Epidermal melanocyte (primary cell): Measurements from ENCODE around the gene LTBP2.
"Not testable (repeated sequence)": the region's sequence is repeated elsewhere in the genome, so short reads cannot be mapped to it uniquely, and the experiment has no call there.

ENCODE experiments used
- DNase-seq: peaks from one replicate; pipeline ENCODE4 v3.0.0; 2011; ENCODE audit warnings: low spot score; ENCODE audit not compliant: insufficient read length

Gene LTBP2

DNA sequence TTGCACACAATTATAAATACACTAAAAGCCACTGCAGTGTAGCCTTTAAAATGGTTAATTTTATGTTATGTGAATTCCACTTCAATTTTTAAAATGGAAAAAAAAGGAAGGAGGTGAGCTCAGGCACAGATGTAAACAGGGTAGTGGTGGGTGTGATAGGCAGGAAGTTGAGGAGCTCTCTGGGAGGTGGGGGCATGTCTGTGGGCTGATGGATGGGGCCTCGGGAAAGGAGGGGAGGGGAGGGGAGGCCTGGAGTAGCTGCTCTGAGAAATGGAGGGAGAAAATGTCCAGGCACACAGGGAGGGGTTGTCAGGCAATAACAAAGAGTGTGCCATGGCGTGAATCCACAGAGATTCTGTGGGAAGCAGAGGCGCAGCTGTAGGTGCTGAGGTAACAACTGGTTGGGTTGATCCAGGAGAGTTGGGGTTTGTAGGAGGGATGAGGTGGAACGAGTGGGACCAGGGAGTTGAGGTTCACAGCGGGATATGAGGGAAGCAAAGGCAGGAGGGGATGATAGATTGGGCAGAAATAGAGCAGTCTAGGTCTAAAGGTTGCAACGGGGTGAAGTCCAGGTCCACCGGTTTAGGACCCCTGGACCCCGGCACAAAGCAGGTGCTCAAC, 57.2 kb downstream of the LTBP2 start:
- DNase-seq: no peak

DNA sequence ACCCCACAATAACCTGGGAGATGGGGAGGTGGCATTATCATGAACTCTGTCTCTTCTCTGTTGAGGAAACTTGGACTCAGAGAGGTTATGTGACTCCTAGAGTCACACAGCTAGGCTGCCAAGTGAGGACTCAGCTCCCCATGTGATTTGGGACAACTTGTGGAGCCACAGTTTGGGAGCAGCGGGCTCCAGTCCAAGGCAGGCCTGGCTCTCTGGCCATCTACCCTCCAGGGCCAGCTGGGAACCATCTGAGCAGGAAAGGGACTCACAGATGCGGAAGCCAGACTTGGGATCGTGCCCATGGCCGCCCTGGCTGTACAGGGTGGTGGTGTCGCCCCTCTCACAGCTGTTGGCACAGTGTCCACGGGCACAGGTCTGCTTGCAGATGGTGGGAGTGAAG, 59.4 kb downstream of the LTBP2 start:
- peak; percentile 38 for DNase-seq

DNA sequence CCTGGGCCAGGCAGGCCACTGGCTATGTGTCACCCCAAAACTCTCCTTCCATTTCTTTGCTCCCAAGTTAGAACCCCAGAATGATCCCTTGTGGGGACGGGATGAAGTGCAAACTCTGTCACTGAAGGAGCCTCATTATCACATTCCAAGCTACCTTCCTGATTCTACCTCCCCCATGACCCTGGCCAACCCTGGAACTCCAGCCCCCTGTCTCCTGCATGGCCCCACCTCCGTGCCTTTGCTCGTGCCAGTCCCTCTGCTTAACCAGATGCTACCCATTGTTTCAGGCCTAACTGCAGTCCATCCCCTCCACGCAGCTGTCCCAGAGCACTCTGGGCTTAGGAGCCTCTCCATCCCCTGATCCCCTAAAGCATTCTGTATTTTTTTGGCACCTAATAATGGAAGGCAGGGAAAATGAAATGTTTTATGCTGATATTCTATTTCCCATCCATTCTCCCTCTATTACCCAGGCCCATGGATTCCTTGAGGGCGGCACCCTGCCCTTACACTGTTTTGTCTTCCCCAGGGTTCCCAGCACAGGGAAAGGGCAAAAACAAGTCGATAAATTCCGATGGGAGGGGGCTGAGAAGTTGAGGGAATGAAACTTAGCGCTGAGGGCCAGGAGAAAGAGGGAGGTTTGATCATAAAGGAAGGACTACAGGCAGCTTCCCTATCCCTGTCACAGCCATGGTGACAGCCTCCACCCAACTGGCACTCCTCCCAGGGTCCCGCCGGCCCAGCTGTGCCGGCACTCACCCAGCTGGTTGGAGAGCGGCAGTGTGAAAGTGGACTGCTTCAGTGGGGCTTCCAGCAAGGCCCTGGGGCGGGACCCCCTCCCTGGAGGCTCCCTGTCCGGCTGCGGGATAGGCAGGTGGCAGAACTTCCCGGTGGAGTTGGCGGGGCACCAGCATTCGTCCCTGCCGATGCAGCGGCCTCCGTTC, 60.3 kb downstream of the LTBP2 start:
- DNase-seq: no peak

DNA sequence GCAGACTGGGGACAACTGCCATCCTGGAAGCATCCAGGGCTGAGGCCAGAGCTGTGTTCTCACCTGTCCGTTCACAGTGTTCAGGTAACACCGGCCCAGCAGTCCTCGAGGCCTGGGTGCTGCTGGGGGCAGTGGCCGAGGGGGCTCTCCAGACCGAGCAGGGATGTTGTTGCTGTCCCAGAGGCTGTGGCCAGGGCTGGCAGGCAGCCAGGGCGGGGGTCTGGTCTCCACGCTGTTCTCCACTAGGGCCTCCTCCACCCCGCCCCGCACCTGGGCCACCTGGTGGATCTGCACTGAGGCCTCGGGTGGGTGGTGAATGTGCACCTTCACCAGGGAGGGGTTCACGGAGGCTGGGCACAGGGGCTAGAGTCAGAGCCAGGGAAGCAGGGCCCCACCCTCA, 61.0 kb downstream of the LTBP2 start:
- DNase-seq: no peak

DNA sequence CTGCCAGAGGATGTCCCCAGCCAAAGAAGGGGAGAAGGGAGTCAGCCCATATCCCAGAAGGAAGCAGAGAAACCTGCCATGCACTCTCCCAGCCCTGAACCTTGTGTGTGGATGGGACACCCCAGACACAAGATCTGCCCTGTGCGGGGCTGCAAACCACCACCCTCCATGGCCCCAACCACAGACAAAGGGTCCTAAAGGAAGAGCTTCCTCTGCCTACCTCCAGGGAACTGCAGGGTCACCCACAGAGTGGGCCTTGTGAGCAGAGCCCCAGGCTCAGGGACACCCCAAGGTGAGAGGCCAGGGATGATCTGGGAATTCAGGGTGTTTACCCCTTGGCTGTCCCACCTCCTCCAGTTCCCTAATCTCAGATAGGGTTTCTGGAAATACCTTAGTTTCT, 62.0 kb downstream of the LTBP2 start:
- DNase-seq: no peak

DNA sequence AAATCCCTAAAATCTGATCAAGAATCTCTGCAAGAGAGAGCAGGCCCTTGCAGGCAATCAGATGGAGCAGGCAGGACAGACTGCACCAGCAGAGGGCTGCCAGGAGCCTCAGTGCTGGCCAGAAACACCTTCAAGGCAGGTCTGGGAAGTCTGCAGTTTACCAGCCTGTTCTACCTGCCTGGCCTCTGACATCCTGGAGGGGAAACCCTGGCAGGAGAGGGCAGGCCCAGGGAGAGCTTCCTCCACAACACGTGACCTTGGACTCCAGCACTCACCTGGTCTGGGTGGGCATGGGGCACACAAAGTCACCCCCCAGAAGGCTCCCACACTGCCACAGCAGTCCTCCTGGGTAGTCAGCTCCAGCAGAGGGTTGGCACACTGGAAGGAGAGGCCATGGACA, 62.4 kb downstream of the LTBP2 start:
- DNase-seq: no peak

DNA sequence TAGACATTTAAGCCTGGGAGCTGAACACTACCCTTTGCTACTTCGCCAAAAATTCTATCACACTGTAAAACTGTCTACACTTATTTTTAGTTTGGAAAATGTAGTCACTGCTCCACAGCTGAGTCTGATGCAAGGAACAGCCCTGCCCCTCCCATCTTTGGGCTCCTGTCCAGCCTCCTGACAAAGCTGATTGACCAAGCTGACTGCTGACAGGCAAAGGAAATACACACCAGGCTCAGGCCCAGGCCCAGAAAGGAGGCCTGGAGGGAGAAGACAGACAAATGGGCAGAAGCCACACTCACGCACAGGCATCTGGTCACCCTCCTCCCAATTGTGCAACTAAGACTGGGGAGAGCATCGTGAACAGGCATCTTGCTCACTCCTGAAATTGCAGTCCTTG, 63.2 kb downstream of the LTBP2 start:
- no peak for DNase-seq

DNA sequence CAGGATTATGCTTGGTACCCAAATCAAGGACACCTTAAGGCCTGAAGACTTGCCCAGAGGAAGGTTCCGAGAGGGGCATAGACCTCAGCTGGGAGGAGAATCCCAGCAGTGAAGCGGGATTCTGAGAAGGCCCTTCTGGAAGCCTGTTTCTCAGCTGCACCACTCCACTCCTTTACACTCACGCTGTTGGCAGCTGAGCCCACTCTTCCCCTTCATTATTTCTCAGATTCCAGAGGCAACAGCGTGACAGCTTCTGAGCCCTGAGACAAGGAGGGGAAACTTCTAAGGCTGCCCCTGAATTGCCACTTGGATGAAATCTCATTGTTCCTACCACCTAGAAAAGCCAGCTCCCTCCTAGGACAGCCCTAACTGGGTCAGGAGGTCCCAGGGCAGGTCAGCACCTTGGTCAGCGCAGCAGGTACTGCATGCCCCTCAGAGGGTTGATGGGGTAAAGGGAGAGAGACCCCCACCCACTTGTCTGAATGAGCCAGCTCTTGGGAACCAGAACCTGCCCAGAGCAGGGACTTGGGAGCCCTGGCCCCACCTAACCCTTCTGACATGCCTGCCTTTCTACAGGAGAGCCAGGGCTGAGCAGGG, 64.6 kb downstream of the LTBP2 start:
- no peak for DNase-seq

DNA sequence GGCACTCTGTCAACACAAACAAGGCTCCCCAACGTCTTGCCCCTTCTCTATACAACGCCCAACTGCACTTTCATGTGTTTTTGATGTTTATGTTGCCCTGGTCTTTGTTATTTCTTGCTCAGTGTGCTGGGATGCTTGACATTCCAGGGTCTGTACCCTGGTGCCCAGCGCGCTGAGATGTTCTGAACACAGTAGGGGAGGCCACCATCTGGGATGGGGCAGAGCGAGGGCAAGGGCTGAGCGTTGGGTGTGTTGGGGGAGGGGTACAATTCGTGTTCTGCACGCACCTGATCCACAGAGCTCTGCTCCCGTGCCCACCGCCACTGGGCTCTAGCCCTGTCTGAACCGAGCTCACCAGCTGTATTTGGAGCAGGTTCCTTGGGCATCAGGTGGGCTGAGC, 65.6 kb downstream of the LTBP2 start:
- no peak for DNase-seq

DNA sequence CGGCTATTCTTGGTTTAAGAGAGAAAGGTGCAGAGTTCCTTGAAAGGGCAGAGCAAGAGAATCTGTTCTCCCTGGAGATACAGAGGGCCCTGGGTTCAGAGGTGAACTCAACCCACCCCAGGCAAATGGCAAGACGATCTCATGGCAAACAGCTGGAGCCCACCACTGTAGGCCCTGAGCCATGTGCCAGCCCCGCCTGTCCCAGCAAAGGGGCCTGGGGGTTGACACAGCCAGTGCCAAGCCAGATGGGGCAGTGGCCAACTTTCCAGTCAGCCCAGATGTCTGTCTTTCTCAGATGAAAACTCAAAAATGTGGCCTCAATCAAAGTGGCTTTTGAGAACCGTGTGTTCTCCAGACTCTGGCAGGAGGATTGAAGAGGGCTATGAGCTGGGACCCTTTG, 66.7 kb downstream of the LTBP2 start:
- no peak for DNase-seq

DNA sequence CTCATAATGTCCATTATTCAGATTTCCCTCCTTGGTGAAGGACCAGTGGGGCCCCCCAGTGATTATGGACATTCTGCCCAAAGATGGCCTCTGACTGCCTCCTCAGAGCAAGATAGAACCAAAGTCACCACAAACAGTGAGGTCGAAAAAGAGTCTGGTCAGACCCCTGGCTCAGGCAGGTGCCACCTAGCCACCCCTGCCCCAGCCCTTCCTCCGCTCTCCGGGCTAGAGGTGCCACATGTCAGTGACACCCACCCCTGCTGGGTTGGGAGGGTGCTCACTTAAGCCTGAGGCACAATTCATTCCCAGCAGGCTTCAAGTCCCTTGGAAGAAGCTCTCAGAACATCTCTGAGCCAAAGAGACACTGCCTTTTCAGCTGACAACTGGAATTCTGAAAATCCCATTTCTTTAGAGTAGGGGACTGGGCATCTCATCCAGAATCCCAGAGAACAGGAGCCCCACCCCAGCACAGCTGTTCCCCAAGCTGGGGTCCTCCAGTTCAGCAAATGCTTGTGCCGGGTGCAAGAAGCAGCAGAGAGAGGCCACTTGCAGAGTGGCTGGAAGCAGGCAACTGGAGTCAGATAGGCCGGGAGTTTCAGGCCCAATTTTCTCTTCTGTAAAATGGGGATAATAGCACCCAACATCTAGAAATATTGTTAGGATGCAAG, 68.1 kb downstream of the LTBP2 start:
- DNase-seq: no peak

DNA sequence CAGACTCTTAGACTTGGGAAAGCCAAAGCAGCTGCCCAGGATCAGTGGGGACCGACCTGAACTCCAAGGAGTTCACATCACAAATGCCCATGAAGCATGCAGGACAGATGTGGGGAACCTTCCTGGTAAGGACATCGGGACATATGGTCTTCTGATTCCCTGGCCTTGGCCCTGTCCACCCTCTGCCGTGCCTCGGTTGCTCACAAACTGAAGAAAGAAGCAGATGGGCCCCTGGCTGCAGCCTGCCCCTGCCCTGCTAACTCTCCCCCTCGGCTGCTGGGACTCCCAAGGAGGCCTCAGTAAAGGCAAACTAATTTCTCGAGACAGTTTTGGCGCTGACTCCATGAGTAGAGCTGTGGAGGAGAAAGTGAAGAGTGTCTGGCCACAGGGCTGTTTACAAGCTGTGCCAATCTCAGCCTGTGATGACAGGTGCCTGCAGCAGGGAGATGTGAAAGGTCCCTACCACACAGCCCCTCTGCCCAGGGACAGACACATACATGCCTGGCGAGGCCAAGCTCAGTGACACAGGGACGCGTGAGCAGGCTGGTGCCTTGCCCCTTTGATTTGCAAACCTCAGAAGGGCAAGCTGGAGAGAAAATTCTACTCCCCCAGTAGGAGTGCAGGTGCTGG, 69.9 kb downstream of the LTBP2 start:
- DNase-seq: no peak

DNA sequence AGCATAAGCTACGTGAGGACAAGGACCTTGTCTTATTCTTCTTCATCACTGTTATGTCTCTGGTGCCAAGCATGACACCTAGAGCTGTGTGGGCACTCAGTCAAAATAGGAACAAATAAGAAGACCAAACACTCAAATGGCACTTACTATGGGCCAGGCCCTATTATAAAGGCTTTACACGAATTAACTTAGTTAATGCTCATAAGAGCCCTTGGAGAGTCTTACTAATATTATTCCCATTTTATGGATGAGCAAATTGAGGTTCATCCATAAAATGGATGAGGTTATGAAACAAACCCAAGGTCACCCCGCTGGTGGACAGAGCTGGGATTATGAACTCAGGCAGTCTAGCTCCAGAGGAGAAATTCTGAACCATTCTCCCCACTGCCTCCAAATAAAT, 70.8 kb downstream of the LTBP2 start:
- DNase-seq: no peak

DNA sequence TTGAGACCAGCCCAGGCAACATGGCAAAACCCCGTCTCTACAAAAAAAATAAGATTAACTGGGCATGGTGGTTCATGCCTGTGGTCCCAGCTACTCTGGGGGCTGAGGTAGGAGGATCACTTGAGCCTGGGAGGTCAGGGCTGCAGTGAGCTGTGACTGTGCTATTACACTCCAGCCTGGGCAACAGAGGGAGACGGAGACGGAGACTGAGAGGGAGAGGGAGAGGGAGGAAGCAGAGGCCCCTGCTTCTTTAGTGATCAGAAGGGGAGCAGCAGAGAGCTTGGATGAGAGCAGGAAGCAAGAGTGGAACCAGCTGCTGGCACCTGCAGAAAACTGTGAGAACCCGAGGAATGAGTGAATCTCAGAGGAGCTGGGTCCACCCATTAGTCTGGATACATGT, 72.5 kb downstream of the LTBP2 start:
- no peak for DNase-seq

DNA sequence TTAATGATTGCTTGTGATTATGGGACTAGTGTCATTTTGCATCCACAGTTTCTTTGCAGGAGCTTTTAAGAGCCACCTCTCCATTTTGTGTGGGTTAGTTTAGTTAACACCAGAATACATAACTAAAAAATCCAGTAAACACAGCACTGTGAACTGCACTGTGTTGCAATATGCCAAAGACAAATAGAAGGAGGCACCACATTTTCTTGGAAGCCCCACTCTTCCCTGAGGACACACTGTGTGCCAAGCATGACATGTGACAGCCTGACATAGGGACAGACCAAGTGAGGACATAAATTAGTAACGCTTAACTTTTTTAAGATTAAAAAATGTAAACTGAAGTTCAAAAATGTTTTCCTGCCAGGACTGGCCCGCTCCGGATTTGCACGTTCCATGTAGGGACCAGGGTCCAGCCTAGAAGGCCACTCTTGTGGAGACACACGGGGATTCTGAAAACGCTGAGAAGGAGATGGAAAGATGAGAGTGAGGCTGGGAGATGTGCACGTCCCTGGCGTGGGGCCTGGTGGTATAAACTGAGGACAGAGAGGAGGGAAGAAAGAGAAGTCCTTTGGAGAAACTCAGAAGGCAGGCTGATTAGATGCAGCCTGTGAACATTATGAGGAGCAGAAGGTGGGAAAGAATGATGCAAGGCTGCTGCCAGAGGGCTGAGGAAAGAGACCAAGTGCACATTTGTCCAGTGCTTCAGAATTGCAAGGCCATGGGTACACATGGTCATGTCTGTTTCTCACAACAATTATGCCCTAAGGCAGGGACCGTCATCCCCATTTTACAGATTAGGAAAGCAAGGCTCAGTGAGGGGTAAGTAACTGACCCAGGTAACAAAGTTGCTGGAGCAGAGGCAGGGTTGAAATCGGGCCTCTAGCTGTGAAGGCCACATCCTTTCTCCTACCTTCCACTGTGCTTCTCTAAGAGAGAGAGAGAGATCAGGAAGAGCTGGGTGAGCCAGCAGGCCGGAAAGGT, 73.3 kb downstream of the LTBP2 start:
- DNase-seq: no peak

DNA sequence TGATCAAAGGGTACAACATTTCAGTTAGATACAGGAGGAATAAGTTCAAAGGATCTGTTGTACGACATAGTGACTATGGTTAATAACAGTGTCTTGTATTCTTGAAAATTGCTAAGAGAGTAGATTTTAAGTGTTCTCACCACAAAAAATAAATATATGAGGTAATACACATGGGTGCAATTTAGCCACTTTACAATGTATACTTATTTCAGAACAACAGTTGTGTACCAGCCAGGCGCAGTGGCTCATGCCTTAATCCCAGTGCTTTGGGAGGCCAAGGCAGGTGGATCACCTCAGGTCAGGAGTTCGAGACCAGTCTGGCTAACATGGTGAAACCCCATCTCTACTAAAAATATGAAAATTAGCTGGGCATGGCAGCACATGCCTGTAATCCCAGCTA, 75.7 kb downstream of the LTBP2 start:
- DNase-seq: not testable (repeated sequence)

DNA sequence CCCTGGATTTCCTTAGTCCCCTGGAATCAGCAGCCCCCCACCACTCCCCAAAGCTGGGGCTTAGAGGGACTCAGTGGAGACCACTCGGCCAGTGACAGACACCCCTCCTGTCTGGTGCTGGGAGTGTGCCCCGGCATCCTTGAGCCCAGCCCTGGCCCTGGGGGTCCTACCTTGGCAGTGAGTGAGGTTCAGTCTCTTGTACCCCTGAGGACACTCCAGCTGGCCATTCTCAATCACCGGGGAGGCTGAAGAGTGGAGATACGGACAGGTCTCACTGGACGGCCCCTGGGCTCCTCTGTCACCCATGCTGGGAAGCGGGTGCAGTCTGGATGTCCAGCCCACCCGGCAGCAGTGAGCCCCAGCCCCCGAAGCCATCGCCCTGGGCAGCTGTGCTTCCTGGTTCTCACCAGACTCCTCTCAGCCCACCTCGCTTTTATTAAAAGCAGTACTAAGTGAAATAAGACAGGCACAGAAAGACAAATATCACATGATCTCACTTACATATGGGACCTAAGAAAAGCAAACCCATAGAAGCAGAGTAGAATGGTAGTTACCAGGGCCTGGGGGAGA, 76.2 kb downstream of the LTBP2 start:
- no peak for DNase-seq

DNA sequence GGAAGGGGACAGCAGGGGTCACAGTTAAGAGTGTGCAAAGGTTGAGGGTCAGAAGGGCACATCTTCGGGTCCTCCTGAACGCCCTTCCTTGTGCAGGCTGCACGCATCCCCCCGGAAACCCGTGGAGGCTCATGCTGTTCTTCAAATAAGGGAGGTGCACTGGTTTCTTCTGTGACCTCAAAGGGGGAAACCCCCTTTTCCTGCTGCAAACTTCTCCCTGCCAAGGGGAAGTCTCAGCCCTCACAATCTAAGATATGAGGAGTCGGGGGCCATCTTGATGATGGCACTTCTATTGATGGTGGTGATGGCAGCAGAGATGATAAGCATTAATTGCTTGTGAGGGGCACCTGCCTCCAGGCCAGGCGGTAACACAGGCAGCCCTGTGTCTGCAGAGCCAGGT, 78.5 kb downstream of the LTBP2 start:
- no peak for DNase-seq

DNA sequence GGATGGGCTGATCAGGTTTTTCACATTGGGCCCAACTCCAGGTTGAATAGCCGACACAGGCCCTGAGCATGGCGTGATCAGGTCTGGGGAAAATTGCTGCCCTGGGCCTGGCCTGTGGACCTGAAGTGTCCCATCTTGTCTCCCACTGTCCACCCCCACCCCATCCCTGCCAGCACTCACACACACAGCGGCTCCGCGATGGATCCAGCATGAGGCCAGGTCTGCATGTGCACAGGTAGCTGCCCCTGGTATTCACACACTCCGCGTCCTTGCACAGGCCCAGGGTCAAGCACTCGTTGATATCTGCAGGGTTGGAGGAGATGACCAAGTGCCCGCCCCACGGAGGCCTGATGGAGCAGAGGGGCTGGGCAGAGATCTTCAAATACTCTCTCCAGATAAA, 79.8 kb downstream of the LTBP2 start:
- no peak for DNase-seq

DNA sequence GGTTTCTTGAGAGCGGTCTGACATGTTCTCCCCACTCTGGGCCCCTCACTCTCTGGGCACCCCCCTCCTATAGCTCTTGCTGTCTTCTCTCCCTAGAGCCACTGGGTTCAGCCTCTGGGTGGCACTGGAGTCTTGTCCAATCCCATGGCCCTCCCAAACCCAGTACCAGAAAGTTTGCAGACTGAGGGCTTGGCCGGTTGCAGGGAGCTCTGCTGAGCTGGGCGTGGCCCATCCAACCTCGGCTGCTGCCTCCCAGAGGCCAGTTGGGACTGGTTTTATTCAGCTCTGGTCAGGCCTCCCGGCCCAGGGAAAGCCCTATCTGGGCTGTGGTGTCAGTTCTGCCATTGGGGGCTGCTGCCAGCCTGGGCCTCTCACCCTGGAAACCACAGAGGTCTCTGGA, 80.6 kb downstream of the LTBP2 start:
- no peak for DNase-seq
